Stomach smooth muscle (tissue), 2 donors: ENCODE measurements around the gene AMHR2.
"Not testable (repeated sequence)": the region's sequence is repeated elsewhere in the genome, so short reads cannot be mapped to it uniquely, and the experiment has no call there.

ENCODE experiments used
- H3K27ac ChIP-seq: one replicate; pipeline ENCODE4 v1.7.0; 2013; ENCODE audit warnings: mild to moderate bottlenecking, low read length, inconsistent platforms
- H3K27me3 ChIP-seq, 2 donors: one replicate each; pipeline ENCODE4 v1.7.0; 2013; ENCODE audit warnings: low read length in 2 of 2; ENCODE audit not compliant: insufficient read depth in 2 of 2, control insufficient read depth in 1 of 2
- H3K36me3 ChIP-seq, 2 donors: one replicate each; pipeline ENCODE4 v1.7.0; 2013; ENCODE audit warnings: low read length in 2 of 2; ENCODE audit not compliant: control insufficient read depth in 2 of 2, insufficient read depth in 2 of 2
- H3K4me1 ChIP-seq: one replicate; pipeline ENCODE4 v1.7.0; 2013; ENCODE audit warnings: low read length; ENCODE audit not compliant: control insufficient read depth, insufficient read depth
- H3K4me3 ChIP-seq, 2 donors: one replicate each; pipeline ENCODE4 v1.7.0; 2013; ENCODE audit warnings: low read length in 2 of 2
- H3K9ac ChIP-seq, 2 donors: one replicate each; pipeline ENCODE4 v1.7.0; 2013; ENCODE audit warnings: low read length in 2 of 2, mild to moderate bottlenecking in 1 of 2
- H3K9me3 ChIP-seq, 2 donors: one replicate each; pipeline ENCODE4 v1.7.0; 2013; ENCODE audit warnings: low read length in 2 of 2; ENCODE audit not compliant: control insufficient read depth in 2 of 2
- donor health status: healthy.
- donor health status: Pancreatic carcinoma.

AMHR2 gene

DNA sequence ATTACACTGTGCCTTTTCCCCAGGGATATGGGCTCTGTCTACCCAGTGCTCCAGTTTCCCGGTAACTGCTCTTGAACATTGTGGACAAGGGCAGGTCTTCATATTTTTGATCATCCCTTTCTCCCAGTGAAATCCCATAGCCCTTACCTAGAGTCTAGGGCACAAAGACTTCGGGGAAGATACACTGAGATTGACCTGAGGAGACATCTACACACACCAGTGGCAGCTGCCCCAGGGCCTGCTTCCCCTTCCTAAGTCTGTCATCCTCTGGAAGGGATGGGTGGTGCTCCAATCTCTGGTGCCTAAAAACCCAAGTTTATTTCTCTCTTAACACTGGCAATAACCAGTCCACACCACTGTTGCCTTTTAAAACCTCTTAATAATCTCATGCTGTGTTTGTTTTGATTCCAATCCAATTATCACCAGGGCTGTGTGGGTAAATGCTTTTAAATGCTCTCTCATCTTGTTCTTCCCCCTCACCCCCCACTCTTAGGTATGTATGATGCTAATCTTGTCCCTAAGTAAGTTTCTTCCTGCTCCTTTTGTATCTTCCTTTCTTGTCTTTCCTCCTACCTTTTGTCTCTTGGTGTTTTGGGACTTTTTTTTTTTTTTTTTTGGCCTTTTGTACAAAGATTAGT lies 7.8 kb upstream of the AMHR2 start:
- H3K9ac ChIP-seq, H3K27me3 ChIP-seq, H3K4me3 ChIP-seq, H3K27ac ChIP-seq, H3K9me3 ChIP-seq: not testable (repeated sequence)
- H3K36me3 ChIP-seq: peaks cover 12% of the 10 kb centered on the region in 2 donors
- peaks cover 12% of the 10 kb centered on the region for H3K4me1 ChIP-seq

GRCh38 chr12:53417291-53417816 lies 6.3 kb upstream of the AMHR2 start:
- not testable (repeated sequence) for H3K9ac ChIP-seq, H3K27me3 ChIP-seq, H3K9me3 ChIP-seq, H3K4me3 ChIP-seq, H3K27ac ChIP-seq, H3K36me3 ChIP-seq
- H3K4me1 ChIP-seq: peaks cover 17% of the 10 kb centered on the region

DNA sequence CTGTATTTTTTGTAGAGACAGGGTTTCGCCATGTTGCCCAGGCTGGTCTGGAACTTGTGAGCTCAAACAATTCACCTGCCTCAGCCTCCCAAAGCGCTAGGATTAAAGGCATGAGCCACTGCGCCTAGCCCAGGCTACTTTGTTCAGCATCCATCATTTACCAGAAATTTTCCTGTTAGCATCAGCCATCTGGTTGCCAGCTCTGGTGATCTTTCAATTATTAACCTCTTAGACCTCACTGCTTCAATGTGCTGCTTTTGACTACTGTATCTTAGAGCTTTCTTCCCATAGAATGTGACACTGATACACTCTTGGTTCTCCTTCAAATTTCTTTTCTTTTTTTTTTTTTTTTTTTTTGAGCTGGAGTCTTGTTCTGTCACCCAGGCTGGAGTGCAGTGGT lies 5.4 kb upstream of the AMHR2 start:
- no peaks in the 10 kb centered on the region for H3K27me3 ChIP-seq
- no peaks in the 10 kb centered on the region for H3K36me3 ChIP-seq
- H3K9ac ChIP-seq: no peak overlapping the region
- H3K4me1 ChIP-seq: peaks cover 17% of the 10 kb centered on the region
- H3K4me3 ChIP-seq: no peak overlapping the region
- no peaks in the 10 kb centered on the region for H3K9me3 ChIP-seq
- no peak overlapping the region for H3K27ac ChIP-seq

- no peaks in the 10 kb centered on the region for H3K9me3 ChIP-seq
- H3K27me3 ChIP-seq: no peaks in the 10 kb centered on the region
- no peak overlapping the region for H3K27ac ChIP-seq
- H3K4me3 ChIP-seq: no peak overlapping the region
- peaks cover 15% of the 10 kb centered on the region for H3K4me1 ChIP-seq
- no peaks in the 10 kb centered on the region for H3K36me3 ChIP-seq
- no peak overlapping the region for H3K9ac ChIP-seq
Measured at GRCh38 chr12:53419756-53420155, 3.9 kb upstream of the AMHR2 start.

DNA sequence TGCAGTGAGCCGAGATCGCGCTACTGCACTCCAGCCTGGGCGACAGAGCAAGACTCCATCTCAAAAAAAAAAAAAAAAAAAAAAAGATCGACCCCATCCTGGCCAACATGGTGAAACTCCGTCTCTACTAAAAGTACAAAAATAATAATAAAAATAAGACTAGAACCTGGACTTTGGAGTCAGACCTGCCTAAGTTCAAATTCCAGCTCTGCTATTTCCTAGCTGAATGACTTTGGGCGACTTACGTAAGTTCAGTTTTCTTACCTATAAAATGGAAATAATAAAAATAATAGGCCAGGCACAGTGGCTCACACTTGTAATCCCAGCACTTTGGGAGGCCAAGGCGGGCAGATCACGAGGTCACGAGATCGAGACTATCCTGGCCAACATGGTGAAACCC lies 1.4 kb upstream of the AMHR2 start:
- H3K9ac ChIP-seq, H3K27ac ChIP-seq, H3K4me3 ChIP-seq, H3K4me1 ChIP-seq, H3K36me3 ChIP-seq, H3K27me3 ChIP-seq, H3K9me3 ChIP-seq: not testable (repeated sequence)

- H3K4me3 ChIP-seq: no peak overlapping the region
- no peak overlapping the region for H3K9ac ChIP-seq
- no peaks in the 10 kb centered on the region for H3K36me3 ChIP-seq
- H3K27me3 ChIP-seq: no peaks in the 10 kb centered on the region
- H3K27ac ChIP-seq: no peak overlapping the region
- peaks cover 5% of the 10 kb centered on the region for H3K4me1 ChIP-seq
- H3K9me3 ChIP-seq: no peaks in the 10 kb centered on the region
Measured at GRCh38 chr12:53424626-53425514, 1.2 kb downstream of the AMHR2 start.

DNA sequence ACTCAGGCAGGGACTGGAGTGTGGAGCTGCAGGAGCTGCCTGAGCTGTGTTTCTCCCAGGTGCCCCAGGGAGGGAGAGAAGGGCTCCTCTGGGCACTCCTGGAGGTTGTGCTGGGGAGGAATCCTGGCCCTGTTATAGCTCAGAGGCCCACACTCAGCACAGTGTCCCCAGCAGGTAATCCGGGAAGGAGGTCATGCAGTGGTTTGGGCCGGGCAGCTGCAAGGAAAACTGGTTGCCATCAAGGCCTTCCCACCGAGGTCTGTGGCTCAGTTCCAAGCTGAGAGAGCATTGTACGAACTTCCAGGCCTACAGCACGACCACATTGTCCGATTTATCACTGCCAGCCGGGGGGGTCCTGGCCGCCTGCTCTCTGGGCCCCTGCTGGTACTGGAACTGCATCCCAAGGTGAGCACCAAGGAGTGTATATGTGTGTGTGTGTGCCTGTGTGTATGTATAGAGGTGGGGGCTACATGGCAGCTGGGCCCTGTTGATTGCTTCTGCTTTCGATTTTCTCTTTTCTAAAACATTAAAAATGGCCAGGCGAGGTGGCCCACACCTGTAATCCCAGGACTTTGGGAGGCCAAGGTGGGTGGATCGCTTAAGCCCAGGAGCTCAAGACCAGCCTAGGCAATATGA lies 2.0 kb downstream of the AMHR2 start:
- H3K27me3 ChIP-seq: no peaks in the 10 kb centered on the region
- no peak overlapping the region for H3K4me3 ChIP-seq
- H3K36me3 ChIP-seq: no peaks in the 10 kb centered on the region
- no peak overlapping the region for H3K9ac ChIP-seq
- no peaks in the 10 kb centered on the region for H3K9me3 ChIP-seq
- peaks cover 5% of the 10 kb centered on the region for H3K4me1 ChIP-seq
- H3K27ac ChIP-seq: no peak overlapping the region

GRCh38 chr12:53427905-53428594 lies 4.4 kb downstream of the AMHR2 start:
- Histone ChIP-seq H3K36me3 (no peaks in the 10 kb centered on the region), H3K4me1 (no peaks in the 10 kb centered on the region), H3K9me3 (no peaks in the 10 kb centered on the region), H3K27me3 (no peaks in the 10 kb centered on the region), H3K27ac (no peak overlapping the region), H3K4me3 (no peak overlapping the region), H3K9ac (no peak overlapping the region)

DNA sequence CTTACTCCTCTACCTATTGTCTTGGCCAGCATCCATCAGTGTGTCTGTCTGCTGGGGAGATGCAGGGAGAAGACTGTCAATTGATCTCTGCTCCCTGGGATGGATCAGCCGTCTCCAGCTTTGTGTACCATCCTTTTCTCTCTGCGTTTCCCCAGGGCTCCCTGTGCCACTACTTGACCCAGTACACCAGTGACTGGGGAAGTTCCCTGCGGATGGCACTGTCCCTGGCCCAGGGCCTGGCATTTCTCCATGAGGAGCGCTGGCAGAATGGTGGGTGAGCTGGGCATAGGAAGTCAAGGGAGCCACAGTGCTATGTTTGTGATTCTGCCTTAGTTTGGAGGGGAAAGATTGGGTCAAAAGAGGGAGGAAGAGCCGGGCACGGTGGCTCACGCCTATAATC lies 5.1 kb downstream of the AMHR2 start:
- Histone ChIP-seq H3K27me3 (no peaks in the 10 kb centered on the region), H3K36me3 (no peaks in the 10 kb centered on the region), H3K4me3 (no peak overlapping the region), H3K4me1 (no peaks in the 10 kb centered on the region), H3K9ac (no peak overlapping the region), H3K9me3 (no peaks in the 10 kb centered on the region), H3K27ac (no peak overlapping the region)

GRCh38 chr12:53430116-53430515 lies 6.5 kb downstream of the AMHR2 start:
- Histone ChIP-seq H3K9me3 (no peaks in the 10 kb centered on the region), H3K9ac (no peak overlapping the region), H3K27ac (no peak overlapping the region), H3K4me1 (no peaks in the 10 kb centered on the region), H3K36me3 (no peaks in the 10 kb centered on the region), H3K4me3 (no peak overlapping the region), H3K27me3 (no peaks in the 10 kb centered on the region)
